Brain microvascular endothelial cell (primary cell): ENCODE data around the gene MTNR1B.
A peak's percentile ranks its signal among the peaks of the same experiment; 100 is the strongest.

Experiments used
- DNase-seq: peaks from one replicate; pipeline ENCODE4 v3.0.0-alpha.2; 2020
- H3K27ac ChIP-seq: fragments of 250-450 bp; sonication (Bioruptor Pico); 2 replicates; pipeline ENCODE4 v1.5.1; 2020; ENCODE audit warnings: mild to moderate bottlenecking, moderate library complexity
- H3K27me3 ChIP-seq: fragments of 250-450 bp; sonication (Bioruptor Pico); replicated peaks from 2 replicates; pipeline ENCODE4 v1.5.1; 2020; ENCODE audit warnings: mild to moderate bottlenecking
- H3K36me3 ChIP-seq: fragments of 250-450 bp; sonication (Bioruptor Pico); replicated peaks from 2 replicates; pipeline ENCODE4 v1.5.1; 2020; ENCODE audit warnings: mild to moderate bottlenecking
- H3K4me3 ChIP-seq: 2 replicates; pipeline ENCODE4 v1.5.1; 2011; ENCODE audit warnings: low read depth, mild to moderate bottlenecking, control low read depth, low read length, moderate library complexity
- in situ Hi-C: cut with HindIII; loops from 2 replicates; pipeline ENCODE4 v1.10.0; 2017; ENCODE audit warnings: low sequenced_read_pairs, low pct_ligation_motif_present
- TF ChIP-seq, protein P1 (sequence below): IDR thresholded peaks from 2 replicates; pipeline ENCODE4 v1.5.1; 2011; ENCODE audit warnings: low read depth, mild to moderate bottlenecking, moderate library complexity, low read length, control low read depth, inconsistent platforms; ENCODE audit errors: missing control alignments

The MTNR1B gene

DNA sequence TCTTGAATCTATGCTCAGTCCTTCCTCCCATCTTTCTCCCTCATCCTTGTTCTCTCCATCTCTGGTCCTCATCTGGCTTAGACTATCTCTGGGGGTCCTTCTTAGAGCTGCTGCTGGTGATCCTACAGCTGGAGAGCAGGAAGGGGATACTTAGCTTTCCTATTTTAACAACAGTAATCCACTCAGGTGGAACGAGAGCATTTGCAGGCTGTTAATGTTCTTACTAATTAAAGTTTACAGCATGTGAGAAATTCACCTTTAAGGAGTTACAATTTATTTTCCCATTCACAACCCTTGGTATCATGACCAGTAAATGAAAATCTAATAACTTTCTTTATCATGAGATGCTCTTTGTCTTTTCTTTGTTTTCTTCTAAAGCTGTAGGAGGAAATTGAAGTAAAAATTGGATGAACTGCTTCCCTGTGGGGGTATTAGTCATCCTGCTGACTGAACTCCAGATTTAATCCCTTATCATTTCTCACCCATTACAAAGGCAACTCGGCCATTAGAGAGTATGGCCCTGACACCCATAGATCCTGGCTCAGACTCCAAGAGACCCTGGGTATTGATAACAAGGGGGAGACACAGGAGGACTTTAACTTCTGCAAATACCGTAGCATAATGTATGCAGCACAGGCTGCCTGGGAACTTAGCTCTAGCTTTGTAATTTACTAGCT lies 37.6 kb upstream of the MTNR1B start:
- Histone ChIP-seq H3K27ac (no peak overlapping the region), H3K27me3 (no peaks in the 10 kb centered on the region), H3K4me3 (no peak overlapping the region), H3K36me3 (no peaks in the 10 kb centered on the region)
- TF ChIP-seq, protein P1, sequence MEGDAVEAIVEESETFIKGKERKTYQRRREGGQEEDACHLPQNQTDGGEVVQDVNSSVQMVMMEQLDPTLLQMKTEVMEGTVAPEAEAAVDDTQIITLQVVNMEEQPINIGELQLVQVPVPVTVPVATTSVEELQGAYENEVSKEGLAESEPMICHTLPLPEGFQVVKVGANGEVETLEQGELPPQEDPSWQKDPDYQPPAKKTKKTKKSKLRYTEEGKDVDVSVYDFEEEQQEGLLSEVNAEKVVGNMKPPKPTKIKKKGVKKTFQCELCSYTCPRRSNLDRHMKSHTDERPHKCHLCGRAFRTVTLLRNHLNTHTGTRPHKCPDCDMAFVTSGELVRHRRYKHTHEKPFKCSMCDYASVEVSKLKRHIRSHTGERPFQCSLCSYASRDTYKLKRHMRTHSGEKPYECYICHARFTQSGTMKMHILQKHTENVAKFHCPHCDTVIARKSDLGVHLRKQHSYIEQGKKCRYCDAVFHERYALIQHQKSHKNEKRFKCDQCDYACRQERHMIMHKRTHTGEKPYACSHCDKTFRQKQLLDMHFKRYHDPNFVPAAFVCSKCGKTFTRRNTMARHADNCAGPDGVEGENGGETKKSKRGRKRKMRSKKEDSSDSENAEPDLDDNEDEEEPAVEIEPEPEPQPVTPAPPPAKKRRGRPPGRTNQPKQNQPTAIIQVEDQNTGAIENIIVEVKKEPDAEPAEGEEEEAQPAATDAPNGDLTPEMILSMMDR: no peak
- no peak for DNase-seq
- in situ Hi-C loops: no loop called here

DNA sequence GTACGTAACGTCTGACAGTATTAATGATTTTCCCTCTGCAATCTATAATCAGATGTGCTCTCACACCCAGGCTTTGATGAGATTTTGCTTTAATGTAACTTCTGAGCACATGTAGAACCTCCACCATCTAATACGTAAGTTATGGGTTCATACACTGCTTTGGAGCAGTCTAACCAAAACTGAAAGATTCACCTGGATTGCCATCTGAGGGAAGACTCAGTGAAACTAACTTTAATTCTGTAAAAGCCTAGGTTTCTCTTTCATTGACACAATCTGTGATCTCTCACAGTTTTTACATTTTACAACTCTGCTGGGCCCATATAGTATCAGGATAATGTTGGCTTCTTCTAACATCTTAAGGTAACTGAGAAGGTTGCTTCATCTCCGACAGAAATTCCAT lies 30.1 kb upstream of the MTNR1B start:
- in situ Hi-C loops: no loop called here
- H3K27ac ChIP-seq: no peak overlapping the region
- H3K27me3 ChIP-seq: no peaks in the 10 kb centered on the region
- no peak overlapping the region for H3K4me3 ChIP-seq
- no peak for DNase-seq
- TF ChIP-seq, protein P1: no peak
- no peaks in the 10 kb centered on the region for H3K36me3 ChIP-seq

DNA sequence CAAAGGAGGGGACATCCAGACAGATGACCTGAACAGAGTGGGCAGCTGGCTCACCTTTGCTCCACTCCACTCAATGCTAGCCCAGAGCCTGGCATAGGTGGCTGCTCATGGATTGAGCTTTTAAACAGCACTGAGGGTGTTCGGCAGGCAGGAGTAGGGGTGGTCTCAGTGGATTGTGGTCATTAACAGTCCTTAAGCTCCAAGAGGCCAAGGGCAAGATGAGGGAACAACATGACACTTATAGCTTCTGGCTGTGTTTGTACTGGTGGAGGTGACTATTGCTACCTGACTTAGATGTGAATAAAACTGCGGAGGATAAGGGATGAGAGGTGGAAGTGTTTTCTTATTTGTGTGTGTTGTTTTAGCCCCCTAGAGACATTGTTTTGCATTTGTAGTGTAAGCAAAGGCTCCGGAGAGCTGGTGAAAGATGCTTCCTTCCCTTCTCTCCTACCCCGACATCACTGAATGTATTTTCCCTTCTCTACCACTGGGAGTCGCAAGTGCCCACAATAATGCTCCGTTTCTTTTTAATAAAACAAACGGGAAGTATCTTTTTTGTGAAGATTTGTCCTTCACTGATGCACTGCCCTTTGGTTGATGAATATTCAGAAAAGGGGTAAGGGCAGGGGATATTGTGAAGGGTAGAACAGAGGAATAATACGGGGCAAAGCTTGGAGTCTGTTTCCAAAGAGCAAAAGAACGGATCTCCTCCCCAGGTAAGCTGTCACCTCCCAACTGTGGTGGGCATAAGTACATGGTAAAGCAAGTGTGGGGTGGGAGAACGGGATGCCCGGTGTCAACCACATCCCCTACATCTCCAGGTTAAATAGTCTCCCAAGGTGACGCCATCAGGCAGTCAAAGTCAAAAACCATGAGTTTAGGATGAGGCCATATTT lies 27.5 kb upstream of the MTNR1B start:
- Histone ChIP-seq H3K4me3 (no peak overlapping the region), H3K27ac (no peak overlapping the region), H3K36me3 (no peaks in the 10 kb centered on the region), H3K27me3 (no peaks in the 10 kb centered on the region)
- TF ChIP-seq, protein P1: peak; percentile 78
- DNase-seq: peak; percentile 11
- in situ Hi-C loops: no loop called here

DNA sequence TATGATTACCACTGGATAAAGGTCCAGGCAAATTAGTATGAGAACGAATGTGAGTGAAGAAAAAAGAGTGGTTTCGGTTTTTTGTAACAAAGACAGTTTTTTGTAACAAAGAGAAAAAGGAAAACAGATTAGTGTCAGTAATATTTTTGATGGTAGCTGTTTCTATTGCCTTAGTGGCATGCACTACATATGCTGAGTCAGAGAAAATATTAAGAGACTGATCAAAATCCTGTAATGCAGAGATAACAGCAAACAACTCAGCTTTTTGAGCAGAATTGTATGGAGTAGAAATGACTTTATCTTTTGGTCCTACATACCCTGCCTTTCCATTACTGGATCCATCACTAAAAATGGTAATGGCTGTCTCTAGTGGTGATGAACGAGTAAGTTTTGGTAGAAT lies 22.7 kb upstream of the MTNR1B start:
- TF ChIP-seq, protein P1: no peak
- Histone ChIP-seq H3K27me3 (no peaks in the 10 kb centered on the region), H3K36me3 (no peaks in the 10 kb centered on the region), H3K4me3 (no peak overlapping the region), H3K27ac (no peak overlapping the region)
- no peak for DNase-seq
- in situ Hi-C loops: no loop called here

DNA sequence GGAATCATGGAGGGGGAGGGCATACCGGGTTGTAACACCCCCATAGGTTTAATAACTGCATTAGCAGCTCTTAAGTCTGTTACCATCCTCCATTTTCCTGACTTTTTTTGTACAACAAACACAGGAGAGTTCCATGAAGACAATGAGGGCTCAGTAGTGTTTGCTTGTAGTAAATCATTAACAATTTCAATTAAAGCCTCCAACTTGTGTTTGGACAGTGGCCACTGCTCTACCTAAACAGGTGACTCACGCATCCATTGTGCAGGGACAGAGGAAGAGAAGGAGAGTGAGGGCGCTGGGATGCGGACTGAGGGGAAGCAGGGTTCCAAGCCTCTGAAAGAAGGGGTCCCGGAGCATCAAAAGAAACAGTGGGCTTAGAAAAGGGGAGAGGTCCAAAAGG lies 21.3 kb upstream of the MTNR1B start:
- no peak overlapping the region for H3K4me3 ChIP-seq
- TF ChIP-seq, protein P1: no peak
- no peak for DNase-seq
- H3K27me3 ChIP-seq: no peaks in the 10 kb centered on the region
- H3K36me3 ChIP-seq: no peaks in the 10 kb centered on the region
- no peak overlapping the region for H3K27ac ChIP-seq
- in situ Hi-C loops: no loop called here
